GM19395 (cell line): Measurements from ENCODE around the gene GNB5.

ENCODE experiments used
- ATAC-seq: cut with Tn5 transposase; IDR thresholded peaks from one replicate; pipeline ENCODE4 v1.9.1; 2021; ENCODE audit warnings: mild to moderate bottlenecking, moderate library complexity; ENCODE audit not compliant: unreplicated experiment

Gene GNB5

DNA sequence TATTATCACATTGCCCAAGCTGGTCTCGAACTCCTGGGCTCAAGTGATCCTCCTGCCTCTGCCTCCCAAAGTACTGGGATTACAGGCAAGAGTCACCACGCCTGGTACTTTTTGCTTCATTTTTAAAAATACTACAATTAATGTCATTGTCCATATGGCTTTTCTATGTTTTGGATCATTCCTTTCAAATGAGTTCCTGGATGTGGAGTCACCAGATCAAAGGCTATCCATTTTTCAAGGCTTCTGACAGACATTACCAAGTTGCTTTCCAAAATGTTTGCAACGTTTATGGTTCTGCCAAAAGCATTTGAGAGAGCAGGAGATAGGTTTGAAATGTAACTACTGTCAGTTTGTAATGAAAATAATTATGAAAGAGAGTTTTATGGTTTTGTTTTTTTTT lies 44.4 kb downstream of the GNB5 start:
- no peak for ATAC-seq

DNA sequence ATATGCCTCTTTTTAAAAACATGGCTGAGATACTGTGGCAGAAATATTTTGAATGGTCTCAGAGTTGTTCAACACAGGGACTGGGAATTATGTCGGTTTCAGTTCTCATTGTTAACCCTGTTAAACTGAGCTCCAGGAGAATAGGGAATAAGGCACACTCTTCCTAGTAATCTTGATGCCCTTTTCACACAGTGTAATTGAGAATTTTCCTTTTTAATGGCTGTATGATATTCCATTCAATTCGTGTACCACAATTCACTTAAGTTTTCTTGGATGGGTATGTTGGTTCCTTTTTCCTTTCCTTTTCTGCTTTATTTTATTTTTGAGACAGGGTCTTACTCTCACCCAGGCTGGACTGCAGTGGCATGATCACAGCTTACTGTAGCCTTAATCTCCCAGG lies 44.9 kb downstream of the GNB5 start:
- no peak for ATAC-seq

DNA sequence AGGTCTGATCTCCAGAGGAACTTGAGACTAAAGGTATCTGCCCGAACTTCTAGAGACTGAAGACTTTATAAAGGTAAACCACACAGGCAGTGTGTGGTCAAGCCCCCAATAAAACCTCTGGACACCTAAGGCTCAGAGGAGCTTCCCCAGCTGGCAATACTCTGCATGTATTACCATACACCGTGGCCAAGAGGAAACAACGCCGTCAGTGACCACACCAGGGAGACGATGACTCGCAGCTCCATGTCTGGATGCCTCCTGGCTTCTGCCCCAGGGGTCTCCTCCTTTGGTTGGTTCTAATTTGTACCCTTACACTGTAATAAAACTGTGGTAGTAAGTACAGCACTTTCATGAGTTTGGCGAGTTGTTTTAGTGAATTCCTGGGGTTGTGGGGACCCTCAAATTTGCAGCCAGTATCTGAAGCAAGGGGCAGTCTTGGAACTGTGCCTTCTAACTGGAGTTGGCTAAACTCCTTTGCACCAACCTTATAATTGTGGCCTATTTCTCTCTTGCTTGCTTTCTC lies 46.5 kb downstream of the GNB5 start:
- ATAC-seq: no peak

GRCh38 chr15:52143873-52144272 lies 47.3 kb downstream of the GNB5 start:
- ATAC-seq: no peak

GRCh38 chr15:52140646-52141045 lies 50.5 kb downstream of the GNB5 start:
- no peak for ATAC-seq

DNA sequence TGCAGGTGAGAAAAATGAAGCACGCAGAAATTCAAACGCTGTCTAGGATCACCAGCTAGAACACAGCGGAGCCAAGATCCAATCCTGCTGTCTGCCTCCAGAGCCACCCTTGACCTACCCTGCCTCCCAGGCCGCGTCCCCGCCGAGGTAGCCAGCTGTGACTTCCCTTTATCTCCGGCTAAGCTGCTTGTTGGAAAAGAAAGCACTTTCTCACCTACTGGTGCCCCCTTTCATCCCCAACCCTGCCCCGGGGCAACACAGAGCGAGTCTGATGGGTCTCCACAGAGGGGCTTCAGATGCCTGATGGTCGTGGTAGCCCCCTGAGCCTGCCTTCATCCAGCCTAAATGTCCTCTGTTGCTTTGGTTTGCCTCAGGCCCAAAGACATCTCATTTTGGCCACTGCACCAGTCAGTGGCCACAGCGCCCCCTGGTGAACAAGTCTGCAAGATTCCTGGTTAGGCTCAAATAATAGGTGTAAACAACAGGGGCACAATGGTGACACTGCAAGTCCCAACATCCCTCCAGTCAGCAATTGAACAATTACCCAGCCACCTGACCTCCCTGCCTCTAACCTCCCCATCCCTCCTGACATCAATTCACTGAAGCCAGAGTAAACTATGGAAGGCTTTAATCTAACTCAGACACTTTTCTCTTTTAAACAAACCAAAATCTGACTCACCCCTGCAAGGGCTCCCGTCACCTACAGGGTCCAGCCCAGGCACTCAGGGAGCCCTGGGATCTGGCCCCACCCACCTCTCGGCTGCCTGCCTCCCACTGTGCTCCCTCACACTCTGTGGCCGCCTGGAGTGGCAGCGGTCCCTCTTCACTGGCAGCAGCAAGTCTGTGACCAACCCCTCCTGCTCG lies 51.4 kb downstream of the GNB5 start:
- ATAC-seq: peak; percentile 53

DNA sequence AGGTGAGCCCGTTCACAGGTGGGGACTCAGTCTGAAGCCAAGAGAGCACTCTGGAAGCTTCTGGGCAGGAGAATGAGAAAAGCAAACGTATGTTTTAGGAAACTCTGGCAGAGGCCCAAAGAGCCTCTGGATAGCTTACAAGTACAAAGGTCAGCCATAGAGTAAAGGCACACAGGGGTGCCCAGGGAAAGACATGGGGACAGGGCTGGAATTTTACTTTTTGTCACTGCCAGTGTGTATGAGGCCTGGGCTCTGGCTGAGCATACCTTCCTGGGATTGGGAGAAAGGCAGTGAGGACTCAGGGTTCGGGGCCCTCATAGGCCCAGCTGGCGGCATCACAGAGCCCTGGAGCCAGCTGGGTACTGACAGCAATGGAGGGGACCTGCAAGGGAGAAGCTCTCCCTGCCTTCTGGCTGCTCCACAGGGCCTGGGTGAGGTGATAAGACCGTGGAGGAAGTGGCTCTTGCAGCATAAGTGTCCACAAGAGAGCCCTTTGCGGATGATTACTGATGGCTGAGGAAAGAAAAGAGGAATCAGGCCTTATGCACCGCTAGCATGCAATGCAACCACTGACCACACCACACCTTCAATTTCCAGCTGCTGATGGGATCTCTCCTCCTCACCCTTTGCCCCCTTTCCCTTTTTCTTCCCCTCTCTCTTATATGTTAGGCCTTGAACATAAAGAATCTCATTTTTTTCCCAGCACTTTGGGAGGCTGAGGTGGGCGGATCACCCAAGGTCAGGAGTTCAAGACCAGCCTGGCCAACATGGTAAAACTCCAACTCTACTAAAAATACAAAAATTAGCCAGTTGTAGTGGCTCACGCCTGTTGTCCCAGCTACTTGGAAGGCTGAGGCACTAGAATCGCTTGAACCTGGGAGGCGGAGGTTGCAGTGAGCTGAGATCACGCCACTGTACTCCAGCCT lies 53.5 kb downstream of the GNB5 start:
- no peak for ATAC-seq

- ATAC-seq: no peak
These were observed 54.7 kb downstream of the GNB5 start for GRCh38 chr15:52136442-52136980.

GRCh38 chr15:52134502-52135144 lies 56.6 kb downstream of the GNB5 start:
- ATAC-seq: no peak

DNA sequence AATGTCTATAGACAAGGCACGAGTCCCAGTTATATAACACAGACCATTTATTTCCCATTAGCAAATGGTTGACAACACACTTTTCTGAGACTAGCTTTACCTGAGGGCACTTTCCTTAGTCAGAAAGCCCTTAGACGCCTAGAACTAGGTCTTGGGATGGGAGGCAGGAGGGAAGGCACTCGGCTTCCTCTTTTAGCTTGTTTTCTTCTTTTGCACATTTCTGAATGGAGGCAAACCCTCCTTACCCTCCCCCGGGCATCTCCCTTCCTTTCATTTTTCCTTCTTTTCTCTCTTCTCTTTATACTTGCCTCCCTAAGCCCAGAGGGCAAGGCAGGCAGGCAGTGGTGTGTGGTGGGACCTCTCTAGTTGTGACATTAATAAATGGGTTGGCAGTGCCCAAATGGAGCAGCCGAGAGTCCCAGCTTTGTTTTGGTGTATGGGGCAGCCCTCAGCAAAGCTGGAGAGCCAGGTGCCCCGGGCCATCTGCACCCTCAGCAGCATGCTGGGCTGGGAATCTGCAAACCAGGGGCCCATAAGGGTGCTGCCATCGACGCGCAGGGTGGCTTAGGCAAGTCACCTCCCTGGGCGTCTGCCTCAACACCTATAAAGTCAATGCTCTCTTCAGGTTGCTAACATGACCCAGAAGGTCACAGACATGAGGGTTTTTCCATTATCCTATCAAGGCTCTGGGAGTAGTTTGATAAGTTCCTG lies 57.5 kb downstream of the GNB5 start:
- no peak for ATAC-seq

GRCh38 chr15:52132066-52132465 lies 59.1 kb downstream of the GNB5 start:
- no peak for ATAC-seq

DNA sequence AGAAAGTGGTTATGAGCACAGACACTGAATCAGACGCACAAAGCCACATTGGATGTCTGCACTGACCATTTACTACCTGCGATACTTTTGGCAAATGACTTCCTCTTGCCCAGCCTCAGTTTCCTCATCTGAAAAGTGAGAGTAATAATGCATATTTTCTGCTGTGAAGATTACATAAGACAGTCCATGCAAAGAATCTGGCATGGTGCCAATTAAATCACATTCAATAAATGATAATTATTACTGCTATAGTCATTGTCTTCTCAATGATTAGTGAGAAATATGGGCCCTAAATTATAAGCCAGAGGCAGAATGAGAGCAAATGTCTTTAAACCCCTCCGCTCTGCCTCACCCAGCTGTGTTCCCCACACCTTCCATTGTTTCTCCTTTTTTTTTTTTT lies 62.6 kb downstream of the GNB5 start:
- no peak for ATAC-seq

GRCh38 chr15:52124270-52124880 lies 66.8 kb downstream of the GNB5 start:
- ATAC-seq: no peak

DNA sequence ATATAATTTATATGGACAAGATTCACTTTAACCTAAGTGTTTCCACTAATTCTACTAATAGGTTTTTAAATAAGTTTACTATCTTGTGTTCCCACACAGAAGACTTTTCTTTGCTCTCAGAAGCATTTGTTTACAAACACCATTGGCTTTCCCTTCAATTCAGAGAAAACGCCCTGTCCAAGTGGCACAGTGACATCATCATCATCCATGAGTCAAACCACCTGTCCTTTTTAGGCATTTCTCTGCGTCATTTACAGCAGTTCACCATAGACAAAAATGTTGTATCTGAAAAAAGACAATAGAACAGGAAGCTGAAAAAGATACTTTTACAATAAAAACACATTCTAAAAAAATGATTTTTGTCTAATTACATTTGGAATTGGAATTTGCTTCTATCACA lies 69.3 kb downstream of the GNB5 start:
- no peak for ATAC-seq

DNA sequence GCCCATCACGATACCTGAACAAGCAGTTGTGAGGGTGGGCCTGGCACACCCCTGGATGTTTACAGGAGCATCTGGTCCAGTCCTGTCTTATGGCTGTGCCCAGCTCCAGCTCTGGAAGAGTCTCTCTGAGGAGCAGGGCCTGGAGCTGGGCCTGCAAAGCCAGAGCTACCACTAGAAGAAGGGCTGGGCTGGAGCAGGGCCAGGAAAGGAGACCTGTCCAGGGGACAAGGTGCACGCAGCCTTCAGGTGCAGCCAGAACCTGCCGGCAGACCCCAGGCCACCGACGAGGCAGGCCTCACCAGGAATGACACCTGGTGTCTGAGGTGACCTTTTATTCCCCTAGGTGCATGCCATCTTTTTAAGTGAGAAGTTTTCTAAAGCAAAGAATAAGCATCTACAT lies 70.2 kb downstream of the GNB5 start:
- no peak for ATAC-seq

GRCh38 chr15:52120488-52120887 lies 70.7 kb downstream of the GNB5 start:
- ATAC-seq: no peak

- ATAC-seq: no peak
These were observed 72.0 kb downstream of the GNB5 start for GRCh38 chr15:52118969-52119749.

DNA sequence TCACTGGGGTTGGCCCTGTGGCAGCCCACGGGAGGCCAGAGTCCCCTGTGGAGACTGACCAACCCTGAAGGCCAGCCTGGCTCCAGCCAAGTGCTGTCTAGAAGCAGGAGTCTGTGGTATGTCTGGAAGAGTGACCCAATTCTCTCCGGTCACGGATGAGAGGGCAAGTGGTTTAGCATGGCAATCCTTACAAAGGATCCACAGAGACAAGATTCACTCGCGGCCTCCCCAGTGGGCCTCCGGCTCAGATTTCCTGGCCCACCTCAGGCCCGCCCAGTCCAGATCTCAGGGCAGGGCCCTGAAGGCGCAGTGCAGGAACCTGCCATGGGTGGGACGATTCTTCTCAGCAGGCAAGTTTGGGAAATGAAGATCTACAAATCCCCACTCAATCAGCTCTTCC lies 73.6 kb downstream of the GNB5 start:
- no peak for ATAC-seq
